GDM1 (cell line): ENCODE results near the gene DSTN.

Source experiments
- DNase-seq: peaks from one replicate; lab custom pipeline; 2025; lab: John Stamatoyannopoulos, UW

DSTN gene

GRCh38 chr20:17569616-17570346 lies at the start of gene DSTN:
DSTN (plus strand) TSS chr20:17570075; CDS start chr20:17570209, 134 bp downstream.
- peak; percentile 85 for DNase-seq

DNA sequence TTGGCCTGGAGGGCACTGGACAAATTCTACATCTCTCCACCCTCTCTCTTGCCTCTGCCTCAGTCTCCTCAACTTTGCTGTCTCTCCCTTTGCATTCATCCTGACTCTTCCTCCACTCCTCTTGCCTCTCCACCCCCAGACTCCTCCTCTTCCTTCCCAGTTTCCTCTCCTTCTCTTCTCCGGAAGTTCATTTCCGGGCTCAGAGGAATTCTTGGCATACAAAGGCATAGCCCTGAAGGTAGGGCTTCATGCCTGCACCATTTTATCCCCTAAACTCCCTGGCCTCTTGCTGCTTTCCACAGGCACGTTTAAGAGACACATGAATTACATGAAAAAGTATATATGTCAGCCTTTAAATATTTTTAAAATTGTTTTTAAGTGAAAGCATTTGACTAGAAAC lies 49.3 kb upstream of the DSTN start:
- DNase-seq, result no peak

DNA sequence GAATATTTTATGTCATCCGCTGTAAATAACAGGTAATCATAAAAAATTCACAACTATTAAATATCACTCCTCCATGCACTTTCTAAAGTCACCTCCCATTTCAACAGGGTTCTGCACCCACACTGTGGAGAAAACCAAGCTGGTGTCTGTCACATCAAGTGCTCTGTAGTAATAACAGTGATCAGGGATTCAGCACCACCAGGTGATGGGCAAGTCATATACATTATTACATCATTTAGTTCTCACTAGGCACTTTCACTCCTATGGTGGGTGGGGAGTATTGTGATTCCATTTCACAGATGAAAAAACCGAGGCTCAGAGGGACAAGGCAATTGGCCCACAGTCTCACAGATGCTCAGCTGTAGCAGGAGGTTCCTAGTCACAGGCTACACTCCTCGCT lies 47.3 kb upstream of the DSTN start:
- no peak for DNase-seq

DNA sequence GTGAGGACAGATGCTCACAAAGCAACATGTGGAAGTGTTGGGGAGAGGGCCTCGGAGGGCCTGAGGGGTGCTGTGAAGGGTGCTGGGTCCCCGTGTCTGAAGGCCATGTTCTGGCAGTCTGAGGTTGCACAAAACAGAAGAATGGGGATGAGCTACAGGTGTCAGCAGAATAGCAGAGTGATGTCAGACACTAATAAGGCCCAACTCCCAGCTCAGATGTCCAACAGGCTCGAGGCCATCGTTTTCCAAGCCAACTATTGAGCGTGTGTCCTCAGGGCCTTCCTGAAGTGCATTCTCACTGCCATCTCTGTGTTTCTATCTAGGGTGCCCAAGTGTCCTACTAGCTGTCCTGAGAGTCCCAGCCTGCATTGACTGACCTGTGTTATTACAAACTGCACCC lies 46.5 kb upstream of the DSTN start:
- no peak for DNase-seq

- DNase-seq, result no peak
These were observed 45.3 kb upstream of the DSTN start for GRCh38 chr20:17524560-17524959.

GRCh38 chr20:17525132-17525531 lies 44.7 kb upstream of the DSTN start:
- DNase-seq, result no peak

- no peak for DNase-seq
These were observed 44.2 kb upstream of the DSTN start for GRCh38 chr20:17525650-17526049.

GRCh38 chr20:17529586-17529985 lies 40.3 kb upstream of the DSTN start:
- DNase-seq, result no peak

- no peak for DNase-seq
These were observed 39.7 kb upstream of the DSTN start for GRCh38 chr20:17530153-17530552.

GRCh38 chr20:17530716-17531664 lies 38.9 kb upstream of the DSTN start, which contains the start of gene BFSP1:
BFSP1 (minus strand) TSS chr20:17531379; CDS start chr20:17531329, 50 bp downstream.
- DNase-seq, result peak; percentile 31

GRCh38 chr20:17531665-17532025 lies 38.2 kb upstream of the DSTN start:
- DNase-seq, result no peak

- peak; percentile 24 for DNase-seq
These were observed 36.5 kb upstream of the DSTN start for GRCh38 chr20:17533396-17533795.

DNA sequence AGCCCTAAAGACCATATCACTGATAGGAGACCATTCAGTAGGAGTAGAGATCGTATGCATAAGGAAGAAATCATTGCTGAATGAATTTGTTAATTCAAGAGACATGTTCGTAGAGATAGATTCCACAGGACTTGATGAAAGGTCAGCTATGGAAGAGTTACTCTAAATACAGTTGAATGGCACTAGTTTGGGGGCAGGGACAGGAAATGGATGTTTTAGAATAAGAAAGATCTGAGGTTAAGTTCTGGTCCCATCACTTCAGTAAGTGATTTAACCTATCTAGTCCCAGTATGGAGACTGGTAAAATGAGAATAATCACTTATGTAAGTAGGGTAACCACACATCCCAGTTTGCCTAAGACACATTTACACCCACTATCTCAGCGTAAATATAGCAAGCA lies 35.8 kb upstream of the DSTN start:
- no peak for DNase-seq

- DNase-seq, result peak; percentile 55
These were observed 32.9 kb upstream of the DSTN start for GRCh38 chr20:17536944-17537444.

DNA sequence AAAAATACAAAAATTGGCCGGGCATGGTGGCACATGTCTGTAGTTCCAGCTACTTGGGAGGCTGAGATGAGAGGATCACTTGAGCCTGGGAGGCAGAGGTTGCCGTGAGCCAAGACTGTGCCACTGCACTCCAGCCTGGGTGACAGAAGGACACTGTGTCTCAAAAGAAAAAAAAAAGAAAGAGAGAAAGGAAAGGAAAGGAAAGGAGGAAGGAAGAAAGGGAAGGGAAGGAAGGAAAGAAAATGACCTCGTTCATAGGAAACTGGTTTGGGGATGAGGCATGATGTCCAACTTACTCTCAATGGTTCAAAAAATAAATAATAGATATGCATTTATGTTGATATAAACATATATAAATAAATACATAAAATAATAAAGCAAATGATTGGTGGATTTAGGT lies 31.9 kb upstream of the DSTN start:
- no peak for DNase-seq

DNA sequence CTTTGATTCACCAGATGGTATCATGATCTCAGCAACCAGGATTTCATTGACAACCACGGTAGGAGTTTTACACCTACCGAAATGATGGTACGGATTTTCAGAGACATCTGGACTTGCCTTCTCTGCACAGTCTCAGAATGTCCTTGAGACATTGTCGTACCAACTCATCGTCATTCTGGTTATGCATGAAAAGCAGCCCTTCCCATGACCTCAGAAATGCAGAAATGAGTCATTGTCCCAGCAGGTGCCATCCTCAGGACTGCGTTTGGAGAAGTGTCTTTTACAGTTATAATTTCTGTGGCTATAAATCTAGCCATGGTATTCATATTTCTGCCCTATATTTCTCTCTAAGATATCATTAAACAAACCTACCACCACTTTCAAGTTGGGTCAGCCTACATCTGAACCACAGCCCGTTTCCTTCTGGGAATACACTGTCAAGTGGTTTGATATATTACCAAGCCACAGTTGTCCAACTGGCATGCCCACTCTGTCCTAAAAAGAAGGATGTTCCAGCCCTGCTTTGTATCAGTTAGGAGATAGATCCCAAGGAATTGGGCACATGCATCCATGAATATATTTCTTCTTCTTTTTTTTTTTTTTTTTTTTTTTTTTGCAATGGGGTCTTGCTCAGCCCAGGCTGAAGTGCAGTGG lies 31.2 kb upstream of the DSTN start:
- peak; percentile 10 for DNase-seq

- no peak for DNase-seq
These were observed 28.3 kb upstream of the DSTN start for GRCh38 chr20:17541596-17541995.

- no peak for DNase-seq
These were observed 27.9 kb upstream of the DSTN start for GRCh38 chr20:17541996-17542395.

DNA sequence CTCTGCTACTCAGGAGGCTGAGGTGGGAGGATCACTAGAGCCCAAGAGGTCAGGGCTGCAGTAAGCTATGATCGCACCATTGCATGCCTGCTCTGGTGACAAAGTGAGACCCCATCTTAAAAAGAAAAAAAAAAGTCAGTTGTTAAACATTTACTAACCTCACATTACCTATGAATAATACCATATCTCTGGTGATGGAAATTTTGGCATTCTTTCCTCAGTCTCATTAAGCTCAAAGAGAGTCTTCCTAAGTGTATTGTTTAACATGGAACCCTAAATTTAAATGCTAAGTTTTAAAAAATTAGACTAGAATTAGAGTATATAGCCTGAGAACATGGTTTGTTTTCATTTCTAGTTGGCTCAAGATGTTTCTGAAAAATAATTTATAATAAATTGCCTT lies 27.4 kb upstream of the DSTN start:
- DNase-seq, result no peak

- DNase-seq, result no peak
These were observed 26.9 kb upstream of the DSTN start for GRCh38 chr20:17542993-17543412.

- DNase-seq, result no peak
These were observed 26.2 kb upstream of the DSTN start for GRCh38 chr20:17543531-17544131.

DNA sequence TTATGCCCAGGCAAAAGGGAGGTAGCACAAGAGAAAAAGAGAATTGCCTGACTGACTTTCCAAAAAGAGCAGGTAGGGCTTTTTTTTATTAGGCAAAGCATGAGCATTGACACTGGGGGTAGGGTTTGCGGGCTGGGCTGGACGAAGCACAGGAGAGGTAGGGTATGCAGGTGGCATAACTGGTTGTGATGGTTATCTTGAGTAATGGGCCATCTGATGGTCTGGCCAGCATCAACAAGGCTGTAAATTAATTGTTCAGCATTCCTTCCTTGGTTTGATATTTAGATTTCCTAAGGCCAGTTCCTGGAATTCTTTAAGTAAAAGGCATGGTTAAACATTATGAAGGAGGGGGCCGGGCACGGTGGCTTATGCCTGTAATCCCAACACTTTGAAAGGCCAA lies 24.7 kb upstream of the DSTN start:
- DNase-seq, result no peak
